Memory B cell (primary cell): Measurements from ENCODE around the gene ANKH.
A peak's percentile ranks its signal among the peaks of the same experiment; 100 is the strongest.

ENCODE experiments used
- ATAC-seq: fragments of 150-1000 bp; cut with Tn5 transposase; 2 replicates; pipeline ENCODE4 v1.10.0; 2021; ENCODE audit warnings: low read depth, mild to moderate bottlenecking, moderate library complexity
- DNase-seq, 2 donors: peaks; one replicate each; pipeline ENCODE4 v3.0.0; 2022; ENCODE audit warnings: low spot score in 2 of 2
- H3K27ac Mint-ChIP-seq: one replicate; pipeline ENCODE4 v1.8.0; 2022; ENCODE audit warnings: mild to moderate bottlenecking, moderate library complexity, mixed read lengths
- H3K27me3 Mint-ChIP-seq: one replicate; pipeline ENCODE4 v1.8.0; 2022; ENCODE audit warnings: mixed read lengths
- H3K36me3 Mint-ChIP-seq: one replicate; pipeline ENCODE4 v1.8.0; 2022; ENCODE audit warnings: mild to moderate bottlenecking, mixed read lengths
- H3K4me1 Mint-ChIP-seq: one replicate; pipeline ENCODE4 v1.8.0; 2022; ENCODE audit warnings: mixed read lengths
- H3K4me3 Mint-ChIP-seq: one replicate; pipeline ENCODE4 v1.8.0; 2022; ENCODE audit warnings: mild to moderate bottlenecking, moderate library complexity, mixed read lengths
- H3K9me3 Mint-ChIP-seq: one replicate; pipeline ENCODE4 v1.8.0; 2022; ENCODE audit warnings: mixed read lengths

The ANKH gene

GRCh38 chr5:14710313-14710994 is 161.1 kb downstream of the ANKH start:
- peaks cover 11% of the 10 kb centered on the region for H3K4me1 Mint-ChIP-seq
- H3K36me3 Mint-ChIP-seq = peaks cover 31% of the 10 kb centered on the region
- no peaks in the 10 kb centered on the region for H3K27me3 Mint-ChIP-seq
- DNase-seq = no peak
- no peak overlapping the region for H3K27ac Mint-ChIP-seq
- no peak overlapping the region for H3K4me3 Mint-ChIP-seq
- no peak for ATAC-seq
- H3K9me3 Mint-ChIP-seq = no peaks in the 10 kb centered on the region

- Mint-ChIP-seq H3K9me3 (no peaks in the 10 kb centered on the region), H3K27me3 (no peaks in the 10 kb centered on the region), H3K27ac (peak overlapping the region; percentile 45), H3K36me3 (peaks cover 24% of the 10 kb centered on the region), H3K4me1 (peaks cover 11% of the 10 kb centered on the region), H3K4me3 (no peak overlapping the region)
- no peak for ATAC-seq
- DNase-seq = no peak
These were observed 163.0 kb downstream of the ANKH start for GRCh38 chr5:14708551-14708950.

GRCh38 chr5:14707811-14708390 is 163.7 kb downstream of the ANKH start:
- Mint-ChIP-seq H3K9me3 (no peaks in the 10 kb centered on the region), H3K4me3 (no peak overlapping the region), H3K4me1 (peaks cover 11% of the 10 kb centered on the region), H3K27me3 (no peaks in the 10 kb centered on the region), H3K36me3 (peaks cover 24% of the 10 kb centered on the region), H3K27ac (peak overlapping the region; percentile 45)
- DNase-seq (no peak), ATAC-seq (no peak)

DNA sequence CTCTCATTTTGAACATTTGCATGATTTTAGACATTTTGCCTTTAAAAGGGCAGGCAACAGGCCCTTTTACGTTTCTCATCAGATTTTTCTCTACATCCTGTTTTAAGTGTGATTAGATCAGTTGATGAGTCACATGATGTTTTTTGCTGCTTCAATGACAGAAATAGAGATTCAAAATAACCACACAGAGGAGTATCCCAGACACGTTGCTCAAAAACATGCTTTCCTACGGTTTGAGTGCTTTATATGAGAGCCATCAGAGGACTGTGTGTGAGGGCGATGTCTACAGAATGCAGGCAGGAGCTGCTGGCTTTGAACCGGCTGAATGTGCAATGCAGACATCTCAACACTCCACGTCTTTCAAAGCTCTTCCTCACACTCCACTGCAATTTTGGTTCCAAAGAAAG is 165.0 kb downstream of the ANKH start:
- ATAC-seq = peak; percentile 78
- H3K36me3 Mint-ChIP-seq = peaks cover 16% of the 10 kb centered on the region
- DNase-seq = no peak
- H3K4me1 Mint-ChIP-seq = peaks cover 10% of the 10 kb centered on the region
- no peaks in the 10 kb centered on the region for H3K27me3 Mint-ChIP-seq
- H3K4me3 Mint-ChIP-seq = peak overlapping the region; percentile 41
- peak overlapping the region; percentile 97 for H3K27ac Mint-ChIP-seq
- no peaks in the 10 kb centered on the region for H3K9me3 Mint-ChIP-seq

DNA sequence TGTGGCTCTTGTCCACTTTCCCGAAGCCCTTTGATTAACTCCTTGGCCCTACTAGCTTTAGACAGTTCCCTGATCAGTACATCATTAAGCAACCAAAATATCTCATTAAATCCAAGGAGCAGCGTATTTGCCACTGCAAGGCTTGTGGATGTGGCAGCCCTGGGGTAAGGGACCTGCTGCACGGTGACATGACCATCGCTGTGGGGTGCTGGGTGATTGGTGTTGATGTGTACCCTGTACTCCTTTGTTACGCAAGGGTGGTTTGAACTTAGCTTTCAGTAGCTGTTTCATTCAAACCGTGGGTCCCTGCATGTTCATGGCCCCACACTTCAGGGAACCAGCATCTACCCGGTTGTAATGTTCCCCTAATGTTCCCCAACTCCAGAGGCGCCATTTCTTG is 166.0 kb downstream of the ANKH start:
- Mint-ChIP-seq H3K27ac (peak overlapping the region; percentile 97), H3K36me3 (peaks cover 14% of the 10 kb centered on the region), H3K4me1 (peaks cover 8% of the 10 kb centered on the region), H3K9me3 (no peaks in the 10 kb centered on the region), H3K4me3 (no peak overlapping the region), H3K27me3 (no peaks in the 10 kb centered on the region)
- no peak for ATAC-seq
- DNase-seq = no peak

- no peaks in the 10 kb centered on the region for H3K9me3 Mint-ChIP-seq
- peaks cover 17% of the 10 kb centered on the region for H3K36me3 Mint-ChIP-seq
- H3K27me3 Mint-ChIP-seq = no peaks in the 10 kb centered on the region
- ATAC-seq = no peak
- H3K27ac Mint-ChIP-seq = peak overlapping the region; percentile 64
- H3K4me1 Mint-ChIP-seq = peaks cover 12% of the 10 kb centered on the region
- no peak overlapping the region for H3K4me3 Mint-ChIP-seq
- no peak for DNase-seq
These were observed 169.2 kb downstream of the ANKH start for GRCh38 chr5:14702238-14702839.

DNA sequence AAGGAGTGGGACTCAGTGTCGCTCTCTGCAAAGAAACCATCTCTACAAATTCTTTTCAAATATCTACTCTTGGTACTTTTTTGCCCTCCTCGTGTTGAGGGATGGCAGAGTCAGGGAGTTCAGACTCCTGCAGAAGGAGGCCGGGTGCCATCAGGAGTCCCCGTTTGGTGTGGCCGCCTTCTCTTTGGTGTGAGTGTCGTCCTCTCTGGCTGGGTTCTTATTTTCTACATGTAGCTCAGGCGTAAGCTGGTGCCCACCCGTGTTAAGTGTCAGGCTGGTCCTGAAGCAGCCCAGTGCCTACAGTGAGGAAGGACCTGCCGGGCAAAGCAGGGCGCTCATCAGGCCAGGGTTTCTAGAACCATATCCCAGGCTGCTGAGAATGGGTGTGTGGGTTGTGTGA is 170.0 kb downstream of the ANKH start:
- Mint-ChIP-seq H3K36me3 (peaks cover 15% of the 10 kb centered on the region), H3K27me3 (no peaks in the 10 kb centered on the region), H3K9me3 (no peaks in the 10 kb centered on the region), H3K4me1 (peaks cover 8% of the 10 kb centered on the region), H3K4me3 (no peak overlapping the region), H3K27ac (peak overlapping the region; percentile 64)
- no peak for DNase-seq
- ATAC-seq = no peak

DNA sequence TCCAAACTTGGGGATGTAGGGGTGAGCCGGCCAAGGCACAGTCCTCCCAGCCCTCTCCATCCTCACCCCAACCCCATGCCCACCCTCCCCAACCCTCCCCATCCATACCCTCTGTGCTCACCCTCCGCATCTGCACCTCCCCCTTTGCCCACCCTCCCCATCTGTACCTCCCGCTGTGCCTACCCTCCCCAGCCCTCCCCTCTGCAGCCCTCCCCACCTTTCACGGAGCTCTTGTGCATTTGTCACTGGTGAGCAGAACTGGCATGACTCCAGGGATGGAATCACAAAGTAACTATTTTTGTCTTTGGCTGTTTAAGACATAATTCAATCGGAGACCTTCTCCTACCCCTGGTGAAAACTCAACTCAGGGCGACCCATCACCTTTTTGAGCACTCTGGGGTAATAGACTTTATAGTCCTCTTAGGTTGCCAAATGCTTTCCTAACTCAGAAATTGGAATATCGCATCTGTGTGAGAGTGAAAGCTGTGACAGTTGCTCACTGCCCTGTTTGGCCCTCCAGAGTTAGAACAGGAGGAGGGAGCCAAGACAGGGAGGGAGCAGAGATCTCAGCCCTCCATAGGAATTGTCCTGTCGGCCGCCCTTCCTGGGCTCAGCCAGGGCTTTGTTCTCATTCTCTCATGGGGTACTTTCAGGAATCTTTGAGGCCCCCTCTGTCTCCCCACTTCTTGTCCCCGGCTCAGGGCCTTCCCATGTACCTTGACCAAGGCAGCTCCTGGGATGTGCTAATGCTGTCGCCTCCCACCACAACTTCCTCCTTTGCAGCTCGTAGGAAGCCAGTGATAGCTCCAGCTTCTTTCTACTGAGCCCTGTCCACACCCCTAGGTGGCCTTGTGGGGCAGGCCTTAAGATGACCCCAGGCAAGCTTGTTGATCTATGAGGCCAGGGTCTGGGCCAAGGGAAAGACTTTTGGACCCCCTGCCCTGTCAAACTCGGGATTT is 170.8 kb downstream of the ANKH start:
- H3K4me1 Mint-ChIP-seq = peaks cover 6% of the 10 kb centered on the region

DNA sequence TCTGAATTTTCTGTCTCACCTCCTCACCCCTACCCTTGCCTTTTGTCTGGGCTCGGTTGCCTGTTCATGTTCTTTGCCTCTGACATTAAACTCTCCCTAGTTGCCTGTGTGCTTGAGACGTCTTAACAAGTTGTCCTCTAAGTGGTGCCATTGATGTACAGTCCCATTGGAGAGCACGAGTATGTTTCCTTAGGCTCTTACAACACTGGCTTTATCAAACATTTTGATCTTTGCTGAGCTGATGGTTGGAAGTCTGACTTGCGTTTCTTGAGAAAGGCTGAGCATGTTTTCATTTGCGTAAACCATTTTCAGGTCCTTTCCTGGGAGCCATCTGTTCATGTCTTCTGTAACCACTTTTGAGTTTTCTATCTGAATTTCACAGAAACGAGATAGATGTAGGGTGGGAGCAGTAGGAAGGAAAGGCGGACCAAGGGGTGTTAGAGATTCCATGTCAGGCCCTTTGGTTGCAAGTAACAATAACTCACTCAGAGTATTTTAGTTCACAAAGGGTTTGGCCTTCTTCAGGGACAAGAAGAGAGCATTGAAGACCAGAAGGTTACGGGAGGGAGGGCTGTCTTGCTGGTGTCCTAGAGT is 171.7 kb downstream of the ANKH start:
- ATAC-seq (no peak), DNase-seq (no peak)
- Mint-ChIP-seq H3K4me1 (peaks cover 6% of the 10 kb centered on the region), H3K36me3 (peaks cover 22% of the 10 kb centered on the region), H3K9me3 (no peaks in the 10 kb centered on the region), H3K27me3 (no peaks in the 10 kb centered on the region), H3K27ac (peak overlapping the region; percentile 69), H3K4me3 (no peak overlapping the region)

More for the DNA sequence above, 170.8 kb downstream of the ANKH start:
- H3K27ac Mint-ChIP-seq = peak overlapping the region; percentile 69
- H3K36me3 Mint-ChIP-seq = peaks cover 20% of the 10 kb centered on the region
- H3K4me3 Mint-ChIP-seq = no peak overlapping the region
- H3K9me3 Mint-ChIP-seq = no peaks in the 10 kb centered on the region
- ATAC-seq (no peak), DNase-seq (no peak)
- no peaks in the 10 kb centered on the region for H3K27me3 Mint-ChIP-seq

DNA sequence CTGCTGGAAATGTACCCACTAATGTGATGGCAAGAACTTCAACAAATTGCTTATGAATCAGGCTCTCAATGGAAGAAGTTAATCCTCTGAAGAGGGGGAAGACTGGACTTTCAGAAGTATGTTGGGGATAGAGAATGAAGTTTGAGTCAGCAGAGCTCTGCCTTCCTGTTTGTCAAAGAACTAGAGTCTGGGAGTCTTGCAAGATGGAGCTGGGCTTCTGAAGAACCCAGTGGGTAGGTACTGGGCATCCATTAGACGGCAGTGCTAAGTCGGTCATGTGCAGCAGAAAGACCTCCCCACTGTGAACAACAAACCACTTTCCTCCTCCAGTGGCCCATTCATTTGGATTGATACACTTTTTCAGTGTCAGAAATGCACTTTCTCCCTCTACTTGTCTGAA is 172.4 kb downstream of the ANKH start:
- no peaks in the 10 kb centered on the region for H3K27me3 Mint-ChIP-seq
- no peak overlapping the region for H3K4me3 Mint-ChIP-seq
- no peaks in the 10 kb centered on the region for H3K9me3 Mint-ChIP-seq
- peaks cover 6% of the 10 kb centered on the region for H3K4me1 Mint-ChIP-seq
- ATAC-seq = no peak
- H3K27ac Mint-ChIP-seq = no peak overlapping the region
- no peak for DNase-seq
- peaks cover 21% of the 10 kb centered on the region for H3K36me3 Mint-ChIP-seq

DNA sequence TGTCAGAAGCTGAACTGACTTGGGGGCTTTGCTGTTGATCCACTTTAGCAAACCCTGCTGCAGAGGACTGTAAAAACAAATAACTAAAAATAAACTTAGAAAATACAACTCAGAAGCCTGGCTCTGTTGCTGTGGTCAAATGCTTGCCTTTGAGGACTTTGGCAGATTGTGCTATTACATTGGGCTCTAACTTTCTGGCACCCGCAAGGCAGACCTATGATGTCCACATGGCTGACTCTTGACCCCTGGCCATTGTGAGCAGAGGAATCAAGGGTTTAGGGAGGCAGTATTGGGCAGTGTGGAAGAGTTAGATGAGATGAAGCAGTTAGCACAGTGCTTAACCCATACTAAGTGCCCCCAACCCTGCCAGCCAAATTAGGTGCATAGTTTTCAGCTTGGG is 173.1 kb downstream of the ANKH start:
- Mint-ChIP-seq H3K27ac (no peak overlapping the region), H3K4me1 (peaks cover 6% of the 10 kb centered on the region), H3K4me3 (no peak overlapping the region), H3K9me3 (no peaks in the 10 kb centered on the region), H3K36me3 (peaks cover 28% of the 10 kb centered on the region), H3K27me3 (no peaks in the 10 kb centered on the region)
- DNase-seq = no peak
- ATAC-seq = no peak

DNA sequence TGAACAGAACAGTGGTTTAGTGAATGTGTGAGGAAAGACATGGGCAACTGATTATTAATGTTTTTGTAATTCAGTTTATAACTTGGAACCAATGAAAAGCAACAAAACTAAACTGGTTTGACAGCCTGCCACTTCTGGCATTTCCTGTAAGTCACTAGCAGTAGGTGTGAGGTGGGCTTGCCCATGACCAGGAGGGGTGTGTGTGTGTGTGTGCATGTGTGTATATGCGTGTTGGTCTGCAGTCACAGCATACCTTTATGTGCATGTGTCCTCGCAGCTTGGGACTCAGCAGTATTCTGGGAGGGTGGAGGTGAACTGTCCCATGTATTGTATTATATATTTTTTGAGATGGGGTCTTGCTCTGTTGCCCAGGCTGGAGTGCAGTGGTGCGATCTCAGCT is 174.7 kb downstream of the ANKH start:
- Mint-ChIP-seq H3K4me1 (peaks cover 6% of the 10 kb centered on the region), H3K36me3 (peaks cover 35% of the 10 kb centered on the region), H3K27ac (no peak overlapping the region), H3K9me3 (no peaks in the 10 kb centered on the region), H3K27me3 (no peaks in the 10 kb centered on the region), H3K4me3 (no peak overlapping the region)
- ATAC-seq (no peak), DNase-seq (no peak)

DNA sequence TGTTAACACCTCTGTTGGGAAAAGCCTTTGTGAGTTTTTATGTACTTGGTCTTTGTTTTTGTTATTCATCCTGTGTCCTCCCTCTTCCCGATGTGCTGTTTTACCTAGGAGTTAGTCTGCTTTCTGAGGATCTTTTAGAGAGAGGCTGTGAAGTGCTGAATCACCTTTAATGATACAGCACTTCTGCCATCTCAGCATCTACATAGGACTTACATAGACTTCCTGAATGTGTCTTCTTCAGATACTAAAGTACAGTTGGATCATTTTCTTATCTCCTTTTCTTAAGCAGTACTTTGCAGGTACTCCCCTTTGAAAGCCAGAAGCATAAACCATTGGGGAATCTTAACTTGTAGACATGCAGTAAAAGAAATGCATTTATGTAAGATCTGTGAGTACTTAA is 175.5 kb downstream of the ANKH start:
- no peak for ATAC-seq
- DNase-seq = no peak
- Mint-ChIP-seq H3K36me3 (peaks cover 38% of the 10 kb centered on the region), H3K9me3 (no peaks in the 10 kb centered on the region), H3K4me1 (peaks cover 6% of the 10 kb centered on the region), H3K27me3 (no peaks in the 10 kb centered on the region), H3K27ac (peak overlapping the region; percentile 29), H3K4me3 (no peak overlapping the region)
